ENCODE data around the gene PHC2.

DNA sequence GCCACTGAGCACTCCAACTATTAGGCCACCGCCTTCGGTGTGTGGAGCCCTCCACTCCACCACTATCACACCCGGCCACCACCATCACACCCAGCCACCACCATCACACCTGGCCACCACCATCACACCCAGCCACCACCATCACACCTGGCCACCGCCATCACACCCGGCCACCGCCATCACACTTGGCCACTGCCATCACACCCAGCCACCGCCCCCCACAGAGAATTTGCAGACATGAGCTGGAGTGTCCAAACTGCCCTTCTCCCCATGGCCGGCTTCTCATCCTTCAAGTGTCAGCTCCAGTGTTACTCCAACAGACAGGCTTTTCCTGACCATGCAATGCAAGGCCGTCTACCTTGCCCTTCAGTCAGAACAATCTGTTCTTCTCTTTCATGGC, 59.6 kb downstream of the PHC2 start:
- no peak for TF ChIP-seq GABPB1 (CRISPR knock-in tag; IDR thresholded peaks at IDR 0.05)
- no peak for TF ChIP-seq TCF7 (IDR thresholded peaks at IDR 0.05; ENCODE audit: low read depth)
- TF ChIP-seq RFX1 (IDR thresholded peaks at IDR 0.05): no peak
- no peak for TF ChIP-seq ZNF460 (CRISPR knock-in tag; IDR thresholded peaks at IDR 0.05; ENCODE audit: borderline replicate concordance)
- TF ChIP-seq NR3C1 (CRISPR knock-in tag; IDR thresholded peaks at IDR 0.05): no peak

Data from HepG2 (cell line).